ENCODE results near the gene FGFRL1. TPM values are rescaled to one million over a fixed set of nuclear protein-coding genes. Genes with fewer than 3 reads are reported as not detected.

The FGFRL1 gene
- total RNA-seq, 1 experiment from 2014 or later = 26.1 TPM

GRCh38 chr4:1049591-1049905 is 38.1 kb downstream of the FGFRL1 start:
- no peak overlapping the region for H2AK5ac ChIP-seq (ENCODE audit: insufficient read length, low read length)
- Mint-ChIP-seq H3K4me1 (0 out of 4 replicates have a peak, but pooled peaks cover 2% of the 10 kb centered on the region in 2 experiments), H3K27ac (no peak overlapping the region), H3K36me3 (ENCODE audit: insufficient read depth in 1 of 3, low read depth in 3 of 3) (peaks cover 0 to 2% (median 0%) of the 10 kb centered on the region in 3 experiments; a peak in 2 of 7 replicates), H3K27me3 (ENCODE audit: low read depth) (peaks cover 67% of the 10 kb centered on the region), H3K9me3 (peaks cover 0 to 5% of the 10 kb centered on the region in 2 experiments; a peak in 3 of 5 replicates), H3K4me3 (no peak overlapping the region)
- H3K4ac ChIP-seq (ENCODE audit: low read depth, low read length) = no peak overlapping the region
- no peaks in the 10 kb centered on the region for H3K4me1 ChIP-seq (ENCODE audit: insufficient read depth, low read length)
- H4K8ac ChIP-seq (replicated peaks; ENCODE audit: insufficient read length, low read depth, low read length) = no peak overlapping the region
- H3K79me2 ChIP-seq (ENCODE audit: insufficient read depth, low read length) = no peaks in the 10 kb centered on the region
- no peak overlapping the region for H2BK15ac ChIP-seq (ENCODE audit: low read depth, low read length)
- H4K5ac ChIP-seq (ENCODE audit: insufficient read length, low read depth, low read length) = no peak overlapping the region
- no peak overlapping the region for H2BK20ac ChIP-seq (ENCODE audit: low read depth, low read length, poor library complexity, severe bottlenecking)
- H3K23ac ChIP-seq (ENCODE audit: insufficient read length, low read depth, low read length) = no peak overlapping the region
- H2BK120ac ChIP-seq (ENCODE audit: low read depth, low read length, poor library complexity, severe bottlenecking) = no peak overlapping the region
- no peak overlapping the region for H3T11ph ChIP-seq (ENCODE audit: low read length)
- H3K56ac ChIP-seq (ENCODE audit: insufficient read length, low read depth, low read length) = no peak overlapping the region
- H3K79me1 ChIP-seq (ENCODE audit: insufficient read depth, low read depth, low read length, poor library complexity, severe bottlenecking) = no peaks in the 10 kb centered on the region
- no peak overlapping the region for H3K18ac ChIP-seq (ENCODE audit: insufficient read length, low read depth, low read length)
- no peak overlapping the region for H2BK12ac ChIP-seq (ENCODE audit: insufficient read length, low read depth, low read length)
- H3K27me3 ChIP-seq (ENCODE audit: insufficient read depth, low read length) = no peaks in the 10 kb centered on the region; the same call in 1 of the 2 replicates
- no peaks in the 10 kb centered on the region for H3K23me2 ChIP-seq (ENCODE audit: insufficient read length, low read depth, low read length, poor library complexity, severe bottlenecking)
- H2BK5ac ChIP-seq (ENCODE audit: insufficient read length, low read length) = no peak overlapping the region
- no peak overlapping the region for H3K14ac ChIP-seq (ENCODE audit: insufficient read depth, low read length)
- H4K20me1 ChIP-seq (ENCODE audit: control insufficient read depth, insufficient read depth, insufficient read length) = no peaks in the 10 kb centered on the region
- H4K91ac ChIP-seq (ENCODE audit: insufficient read length, low read depth, low read length) = no peak overlapping the region
- peak; percentile 28 for DNase-seq
- no peak for TF ChIP-seq CTCF (conservative IDR thresholded peaks at IDR 0.05)
- H2AFZ ChIP-seq (ENCODE audit: low read length) = no peak overlapping the region
- no peak overlapping the region for H3K4me2 ChIP-seq (ENCODE audit: insufficient read depth, insufficient read length, low read length)
- H3K9me3 ChIP-seq (ENCODE audit: control insufficient read depth, low read depth, low read length) = no peaks in the 10 kb centered on the region
- H3K27ac ChIP-seq (ENCODE audit: insufficient read length, low read depth, low read length) = no peak overlapping the region
- no CpG with 5 or more reads among the region's 21 CpGs for WGBS (ENCODE audit: extremely low coverage, insufficient read length, low lambda C conversion rate)
- H3K9ac ChIP-seq (ENCODE audit: extremely low read depth, insufficient read length, low read length) = no peak overlapping the region

Measured in H9 (cell line).